Transverse colon (tissue), 4 donors: ENCODE results near the gene CCDC180. TPM values are rescaled to one million over a fixed set of nuclear protein-coding genes. Genes with fewer than 3 reads are reported as not detected.

Experiments used
- DNase-seq: peaks from one replicate; pipeline ENCODE4 v3.0.0-alpha.2; 2019
- H3K27ac ChIP-seq, 4 donors: fragments of 200-600 bp; sonication (generic); 2 replicates each; pipeline ENCODE4 v1.5.1; 2016 to 2018; ENCODE audit warnings: inconsistent platforms in 4 of 4
- H3K27me3 ChIP-seq: fragments of 200-600 bp; sonication (generic); 2 replicates; pipeline ENCODE4 v1.5.1; 2017; ENCODE audit warnings: inconsistent platforms
- H3K36me3 ChIP-seq, 4 donors: fragments of 200-600 bp; sonication (generic); 2 replicates each; pipeline ENCODE4 v1.5.1; 2017 to 2019; ENCODE audit warnings: inconsistent platforms in 4 of 4
- H3K4me1 ChIP-seq, 4 donors: fragments of 200-600 bp; sonication (generic); 2 replicates each; pipeline ENCODE4 v1.5.1; 2017 to 2020; ENCODE audit warnings: inconsistent platforms in 4 of 4
- H3K4me3 ChIP-seq, 4 donors: fragments of 200-600 bp; sonication (generic); 1 replicate in 1 of 4; 2 replicates in 3 of 4; pipeline versions ENCODE4 v1.5.1 to v1.6.1; 2017 to 2019; ENCODE audit warnings: inconsistent platforms in 4 of 4
- H3K9me3 ChIP-seq, 2 donors: fragments of 200-600 bp; sonication (generic); 2 replicates each; pipeline ENCODE4 v1.5.1; 2017 to 2019; ENCODE audit warnings: inconsistent platforms in 2 of 2
- EP300 ChIP-seq: sonication (generic); formaldehyde crosslinking; IDR thresholded peaks from one replicate; pipeline ENCODE4 v1.6.1; 2017; ENCODE audit warnings: antibody characterized with exemption, low read depth
- POLR2A ChIP-seq: fragments of 450-650 bp; IDR thresholded peaks from one replicate; pipeline ENCODE4 v1.6.1; 2016; ENCODE audit warnings: antibody characterized with exemption, mild to moderate bottlenecking, moderate library complexity
- POLR2AphosphoS5 ChIP-seq, 3 donors: sonication (generic); formaldehyde crosslinking; IDR thresholded peaks; one replicate each; pipeline ENCODE4 v1.6.1; 2016; ENCODE audit warnings: antibody characterized with exemption in 3 of 3
- WGBS, 2 donors: methylation state at CpG; one replicate each; pipeline ENCODE4 v1.1.5; 2018; ENCODE audit warnings: low coverage in 1 of 2; 5-methylcytosine and 5-hydroxymethylcytosine counted together
- in situ Hi-C, 4 donors: fragments of 200-750 bp; cut with MboI; loops; one replicate each; pipeline versions ENCODE4 v1.15.0 to v1.15.1; 2017; ENCODE audit warnings: low sequenced_read_pairs in 3 of 4, low pct_ligation_motif_present in 1 of 4, low pct_unique_long_range_greater_than_20kb in 1 of 4
- intact Hi-C: fragments of 100-400 bp; cut with DNase I; formaldehyde crosslinking; loops from one replicate; pipeline ENCODE4 v1.15.1; 2023; ENCODE audit warnings: low total_unique reads
- total RNA-seq, 4 donors: library from RNA; depleted of rRNA; stranded (reverse); fragments of >200 nt; gene quantifications; one replicate each; pipeline ENCODE4 v1.1.0, GENCODE V29; 2016
- TF ChIP-seq, protein P1 (sequence below), 5 experiments: fragments of 200-600 bp in 3 of 5; fragments of 450-650 bp in 2 of 5; sonication (generic) in 3 of 5; IDR thresholded peaks; 1 replicate in 2 of 5; 2 replicates in 3 of 5; pipeline ENCODE4 v1.5.1; 2016 to 2017; ENCODE audit warnings: antibody characterized with exemption in 5 of 5, inconsistent platforms in 3 of 5, mild to moderate bottlenecking in 2 of 5, moderate library complexity in 1 of 5

The CCDC180 gene
- total RNA-seq, 4 donors from 2014 or later, result 6.6 to 10.5 (median 7.2) TPM

DNA sequence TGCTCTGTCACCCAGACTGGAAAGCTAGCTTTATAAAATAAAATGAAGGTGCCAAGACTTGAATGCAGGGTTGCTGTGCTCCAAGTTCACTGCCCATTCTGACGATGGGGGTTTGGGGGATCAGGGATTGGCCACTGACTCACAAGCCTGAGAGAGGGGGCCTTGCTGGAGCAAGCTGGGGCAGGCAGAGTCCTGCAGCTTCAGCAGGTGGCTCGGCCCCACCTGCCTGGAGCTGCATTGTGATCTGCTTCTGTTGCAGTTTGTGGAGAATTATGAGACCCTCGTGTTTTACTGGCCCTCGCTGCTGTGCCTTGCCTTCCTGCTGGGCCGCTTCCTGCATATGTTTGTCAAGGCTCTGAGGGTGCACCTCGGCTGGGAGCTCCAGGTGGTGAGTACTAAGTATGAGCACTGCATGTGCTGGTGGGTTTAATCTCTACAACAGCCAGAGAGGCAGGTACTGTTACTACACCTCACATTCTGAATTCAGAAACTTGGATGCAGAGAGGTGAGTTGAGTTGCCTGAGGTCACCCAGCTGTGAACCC lies 31.1 kb upstream of the CCDC180 start:
- Histone ChIP-seq H3K27ac (no peak overlapping the region), H3K4me3 (no peak overlapping the region), H3K27me3 (no peaks in the 10 kb centered on the region), H3K9me3 (no peaks in the 10 kb centered on the region), H3K36me3 (peaks cover 0 to 19% (median 5%) of the 10 kb centered on the region in 4 donors), H3K4me1 (no peaks in the 10 kb centered on the region)
- WGBS, 2 donors, result 86 to 100% methylated on average over 1 to 6 of the region's 6 CpGs
- intact Hi-C loops, result no loop called here
- TF ChIP-seq POLR2A (no peak), EP300 (no peak), POLR2AphosphoS5 (IDR thresholded peaks at IDR 0.05) (no peak)
- TF ChIP-seq, protein P1, sequence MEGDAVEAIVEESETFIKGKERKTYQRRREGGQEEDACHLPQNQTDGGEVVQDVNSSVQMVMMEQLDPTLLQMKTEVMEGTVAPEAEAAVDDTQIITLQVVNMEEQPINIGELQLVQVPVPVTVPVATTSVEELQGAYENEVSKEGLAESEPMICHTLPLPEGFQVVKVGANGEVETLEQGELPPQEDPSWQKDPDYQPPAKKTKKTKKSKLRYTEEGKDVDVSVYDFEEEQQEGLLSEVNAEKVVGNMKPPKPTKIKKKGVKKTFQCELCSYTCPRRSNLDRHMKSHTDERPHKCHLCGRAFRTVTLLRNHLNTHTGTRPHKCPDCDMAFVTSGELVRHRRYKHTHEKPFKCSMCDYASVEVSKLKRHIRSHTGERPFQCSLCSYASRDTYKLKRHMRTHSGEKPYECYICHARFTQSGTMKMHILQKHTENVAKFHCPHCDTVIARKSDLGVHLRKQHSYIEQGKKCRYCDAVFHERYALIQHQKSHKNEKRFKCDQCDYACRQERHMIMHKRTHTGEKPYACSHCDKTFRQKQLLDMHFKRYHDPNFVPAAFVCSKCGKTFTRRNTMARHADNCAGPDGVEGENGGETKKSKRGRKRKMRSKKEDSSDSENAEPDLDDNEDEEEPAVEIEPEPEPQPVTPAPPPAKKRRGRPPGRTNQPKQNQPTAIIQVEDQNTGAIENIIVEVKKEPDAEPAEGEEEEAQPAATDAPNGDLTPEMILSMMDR (IDR thresholded peaks at IDR 0.05), result no peak
- in situ Hi-C loops, result no loop called here
- DNase-seq, result no peak

DNA sequence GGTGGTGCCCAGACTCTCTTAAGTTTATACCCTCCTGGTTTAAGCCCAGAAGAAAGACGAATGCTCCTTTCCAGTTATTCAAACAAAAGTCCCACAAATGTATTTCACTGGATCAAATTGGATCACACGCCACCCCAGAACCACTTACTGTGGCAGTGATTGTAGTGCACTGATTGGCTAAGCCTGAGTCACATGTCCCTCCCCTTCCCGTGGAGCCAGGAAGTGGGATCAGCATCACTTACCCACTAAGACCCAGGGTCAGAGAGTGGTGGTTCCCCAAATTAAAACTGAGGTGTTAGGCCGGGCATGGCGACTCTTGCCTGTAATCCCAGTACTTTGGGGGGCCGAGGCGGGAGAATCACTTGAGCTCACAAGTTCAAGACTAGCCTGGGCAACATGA lies 29.5 kb upstream of the CCDC180 start:
- Histone ChIP-seq H3K27me3 (no peaks in the 10 kb centered on the region), H3K4me3 (no peak overlapping the region), H3K36me3 (peaks cover 0 to 19% (median 5%) of the 10 kb centered on the region in 4 donors), H3K4me1 (no peaks in the 10 kb centered on the region), H3K27ac (no peak overlapping the region), H3K9me3 (no peaks in the 10 kb centered on the region)
- in situ Hi-C loops (no loop called here), intact Hi-C loops (no loop called here)
- 83 to 93% methylated on average over 1 to 7 of the region's 7 CpGs for WGBS, 2 donors
- no peak for TF ChIP-seq POLR2A
- TF ChIP-seq POLR2AphosphoS5 (IDR thresholded peaks at IDR 0.05), result no peak
- TF ChIP-seq, protein P1 (IDR thresholded peaks at IDR 0.05), result no peak
- no peak for TF ChIP-seq EP300
- no peak for DNase-seq

DNA sequence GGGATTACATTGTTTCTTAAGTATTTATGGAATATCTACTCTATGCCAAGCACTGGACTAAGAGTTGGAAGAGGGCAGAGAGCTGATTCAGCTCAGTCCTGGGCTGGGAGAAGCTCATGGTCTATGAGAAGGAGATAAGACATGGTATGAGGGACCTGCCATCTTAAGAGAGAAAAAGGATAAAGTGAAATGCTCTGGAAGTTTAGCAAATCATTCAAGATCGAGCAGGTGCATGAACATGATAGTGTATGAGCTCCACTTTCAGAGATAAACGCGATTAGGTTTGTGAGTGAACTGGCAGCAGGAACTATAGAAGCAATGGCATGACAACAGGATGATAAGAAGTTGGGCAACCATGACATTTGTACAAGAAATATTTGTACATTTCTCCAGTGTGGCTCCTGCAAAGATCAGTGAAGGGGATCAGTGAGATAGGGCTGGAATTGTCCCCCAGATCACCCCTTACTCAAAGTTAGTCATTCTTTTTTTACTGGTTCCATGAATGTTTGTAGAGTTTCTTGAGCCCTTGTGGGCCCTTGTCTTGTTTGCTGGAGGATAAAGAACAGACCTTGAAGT lies 26.6 kb upstream of the CCDC180 start:
- 83 to 94% methylated on average over 2 to 3 of the region's 3 CpGs for whole genome bisulfite sequencing, 2 donors
- peaks cover 0 to 40% (median 8%) of the 10 kb centered on the region in 4 donors for H3K36me3 ChIP-seq
- no peak overlapping the region for H3K27ac ChIP-seq
- H3K27me3 ChIP-seq, result no peaks in the 10 kb centered on the region
- in situ Hi-C loops, result no loop called here
- H3K4me1 ChIP-seq, result no peaks in the 10 kb centered on the region
- peaks cover 0 to 4% of the 10 kb centered on the region in 2 donors for H3K9me3 ChIP-seq
- intact Hi-C loops, result no loop called here
- TF ChIP-seq EP300, result no peak
- TF ChIP-seq POLR2A, result no peak
- TF ChIP-seq POLR2AphosphoS5 (IDR thresholded peaks at IDR 0.05), result no peak
- TF ChIP-seq, protein P1 (IDR thresholded peaks at IDR 0.05), result no peak
- DNase-seq, result no peak
- H3K4me3 ChIP-seq, result no peak overlapping the region

DNA sequence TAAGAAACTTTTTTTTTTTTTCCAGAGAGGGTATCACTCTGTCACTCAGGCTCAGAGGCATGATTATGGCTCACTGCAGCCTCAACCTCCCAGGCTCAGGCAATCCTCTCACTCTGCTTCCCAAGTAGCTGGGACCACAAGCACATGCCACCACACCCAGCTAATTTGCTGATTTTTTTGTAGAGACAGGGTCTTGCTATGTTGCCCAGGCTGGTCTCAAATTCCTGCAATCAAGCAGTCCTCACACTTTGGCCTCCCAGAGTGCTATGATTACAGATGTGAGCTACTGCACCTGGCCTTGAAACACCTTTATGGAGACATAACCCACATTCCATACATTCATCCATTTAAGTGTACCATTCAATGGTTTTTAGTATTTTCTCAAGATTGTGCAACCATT lies 23.7 kb upstream of the CCDC180 start:
- peaks cover 0 to 52% (median 8%) of the 10 kb centered on the region in 4 donors for H3K36me3 ChIP-seq
- H3K4me3 ChIP-seq, result no peak overlapping the region
- H3K9me3 ChIP-seq, result peaks cover 0 to 9% of the 10 kb centered on the region in 2 donors
- no peak for TF ChIP-seq EP300
- TF ChIP-seq, protein P1 (IDR thresholded peaks at IDR 0.05), result no peak
- TF ChIP-seq POLR2AphosphoS5 (IDR thresholded peaks at IDR 0.05), result no peak
- no peak for TF ChIP-seq POLR2A
- in situ Hi-C loops (no loop called here), intact Hi-C loops (no loop called here)
- DNase-seq, result no peak
- H3K4me1 ChIP-seq, result no peaks in the 10 kb centered on the region
- no peak overlapping the region for H3K27ac ChIP-seq
- no peaks in the 10 kb centered on the region for H3K27me3 ChIP-seq
